ENCODE data around the gene LSAMP.

The LSAMP gene

DNA sequence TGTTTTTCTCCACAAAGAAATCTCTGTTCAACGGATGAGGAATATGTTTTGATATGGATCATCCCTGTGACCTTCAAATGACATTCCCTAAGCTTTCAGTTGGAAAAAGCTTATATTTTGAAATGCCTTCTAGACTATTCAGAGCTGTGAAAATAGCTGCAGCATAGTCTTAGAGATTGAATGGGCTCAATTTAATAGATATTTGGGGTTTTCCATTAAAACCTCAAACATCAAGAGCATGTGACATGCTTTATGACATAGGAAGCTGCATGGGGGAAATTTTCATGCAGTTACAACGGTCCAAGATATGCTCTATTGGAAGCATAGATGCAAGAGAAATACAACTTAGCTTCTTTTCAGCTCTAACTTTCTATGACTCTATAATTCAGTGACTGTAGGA, 102.8 kb downstream of the LSAMP start:
- Histone ChIP-seq H3K27ac (no peak overlapping the region), H3K27me3 (no peaks in the 10 kb centered on the region), H3K4me1 (ENCODE audit: control insufficient read depth in 1 of 2, insufficient read depth in 1 of 2, low read depth in 1 of 2, low read length in 1 of 2) (no peaks in the 10 kb centered on the region), H3K9me3 (no peaks in the 10 kb centered on the region), H3K36me3 (no peaks in the 10 kb centered on the region), H3K4me3 (ENCODE audit: low read depth in 1 of 2, low read length in 1 of 2) (no peak overlapping the region)
- TF ChIP-seq, protein P1, sequence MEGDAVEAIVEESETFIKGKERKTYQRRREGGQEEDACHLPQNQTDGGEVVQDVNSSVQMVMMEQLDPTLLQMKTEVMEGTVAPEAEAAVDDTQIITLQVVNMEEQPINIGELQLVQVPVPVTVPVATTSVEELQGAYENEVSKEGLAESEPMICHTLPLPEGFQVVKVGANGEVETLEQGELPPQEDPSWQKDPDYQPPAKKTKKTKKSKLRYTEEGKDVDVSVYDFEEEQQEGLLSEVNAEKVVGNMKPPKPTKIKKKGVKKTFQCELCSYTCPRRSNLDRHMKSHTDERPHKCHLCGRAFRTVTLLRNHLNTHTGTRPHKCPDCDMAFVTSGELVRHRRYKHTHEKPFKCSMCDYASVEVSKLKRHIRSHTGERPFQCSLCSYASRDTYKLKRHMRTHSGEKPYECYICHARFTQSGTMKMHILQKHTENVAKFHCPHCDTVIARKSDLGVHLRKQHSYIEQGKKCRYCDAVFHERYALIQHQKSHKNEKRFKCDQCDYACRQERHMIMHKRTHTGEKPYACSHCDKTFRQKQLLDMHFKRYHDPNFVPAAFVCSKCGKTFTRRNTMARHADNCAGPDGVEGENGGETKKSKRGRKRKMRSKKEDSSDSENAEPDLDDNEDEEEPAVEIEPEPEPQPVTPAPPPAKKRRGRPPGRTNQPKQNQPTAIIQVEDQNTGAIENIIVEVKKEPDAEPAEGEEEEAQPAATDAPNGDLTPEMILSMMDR (IDR thresholded peaks at IDR 0.05), result no peak

DNA sequence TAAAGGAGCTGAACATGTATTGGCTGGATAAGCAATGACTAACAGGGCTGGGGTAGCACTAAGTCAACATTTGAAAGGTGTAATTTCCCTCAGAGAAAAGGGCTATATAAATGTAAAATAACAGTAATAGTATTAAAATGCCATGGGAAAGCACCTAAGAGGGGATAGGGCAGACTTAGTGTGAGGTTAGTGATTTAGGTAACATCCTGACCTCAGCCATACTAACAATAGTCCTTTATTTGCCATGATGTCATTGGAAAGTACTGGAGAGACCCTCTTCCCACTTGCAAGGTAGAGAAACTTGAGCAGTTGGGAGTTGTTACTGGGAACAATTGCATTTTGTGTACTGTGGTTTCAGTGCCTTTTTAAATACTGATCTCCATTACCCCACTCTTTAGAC, 103.4 kb downstream of the LSAMP start:
- Histone ChIP-seq H3K36me3 (no peaks in the 10 kb centered on the region), H3K27ac (no peak overlapping the region), H3K4me3 (ENCODE audit: low read depth in 1 of 2, low read length in 1 of 2) (no peak overlapping the region), H3K27me3 (no peaks in the 10 kb centered on the region), H3K4me1 (ENCODE audit: control insufficient read depth in 1 of 2, insufficient read depth in 1 of 2, low read depth in 1 of 2, low read length in 1 of 2) (no peaks in the 10 kb centered on the region), H3K9me3 (no peaks in the 10 kb centered on the region)
- TF ChIP-seq, protein P1 (IDR thresholded peaks at IDR 0.05), result no peak

DNA sequence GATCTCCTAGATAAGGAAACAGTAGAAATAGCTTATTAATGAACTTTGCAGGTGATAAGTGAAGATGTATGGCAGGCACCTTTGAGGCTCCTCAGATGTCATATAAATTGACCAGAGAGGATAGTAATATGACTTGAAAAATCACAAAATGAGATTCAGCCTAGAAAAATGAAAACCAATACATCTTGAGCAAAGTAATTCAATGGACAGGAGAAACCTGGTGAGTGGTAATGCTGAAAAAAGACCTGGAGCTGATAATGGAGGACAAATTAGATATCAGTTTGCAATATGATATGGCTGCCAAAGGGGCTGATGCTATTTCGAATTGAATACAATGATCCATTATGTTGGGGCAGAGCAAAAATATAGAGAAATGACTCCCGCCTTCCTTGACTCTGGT, 103.9 kb downstream of the LSAMP start:
- TF ChIP-seq, protein P1 (IDR thresholded peaks at IDR 0.05), result no peak
- Histone ChIP-seq H3K27ac (no peak overlapping the region), H3K4me1 (ENCODE audit: control insufficient read depth in 1 of 2, insufficient read depth in 1 of 2, low read depth in 1 of 2, low read length in 1 of 2) (no peaks in the 10 kb centered on the region), H3K27me3 (no peaks in the 10 kb centered on the region), H3K4me3 (ENCODE audit: low read depth in 1 of 2, low read length in 1 of 2) (no peak overlapping the region), H3K36me3 (no peaks in the 10 kb centered on the region), H3K9me3 (no peaks in the 10 kb centered on the region)

DNA sequence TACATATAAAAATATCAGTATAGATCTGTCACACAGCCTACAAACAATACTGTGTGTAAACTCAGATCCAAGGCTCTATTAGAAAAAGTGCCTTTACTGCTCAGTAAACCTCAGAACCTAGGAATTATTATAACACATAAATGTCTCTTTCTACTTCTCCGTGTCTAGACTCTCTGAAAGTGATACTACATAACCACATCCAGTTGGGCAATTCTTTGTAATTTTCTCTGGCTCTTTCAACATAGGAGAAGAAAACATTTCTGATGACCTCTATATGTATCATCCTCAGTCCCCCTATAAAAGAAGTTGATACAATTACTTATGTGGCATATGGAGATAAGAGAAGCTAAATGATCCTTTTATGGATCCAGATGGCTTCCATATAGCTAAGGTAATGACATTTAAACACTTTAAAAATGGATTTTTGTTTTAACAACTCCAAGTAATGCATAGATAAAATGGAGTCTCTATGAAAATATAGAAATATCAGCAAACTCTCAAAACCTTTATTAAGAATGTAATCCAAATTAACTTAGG, 104.5 kb downstream of the LSAMP start:
- Histone ChIP-seq H3K9me3 (no peaks in the 10 kb centered on the region), H3K4me3 (ENCODE audit: low read depth in 1 of 2, low read length in 1 of 2) (no peak overlapping the region), H3K4me1 (ENCODE audit: control insufficient read depth in 1 of 2, insufficient read depth in 1 of 2, low read depth in 1 of 2, low read length in 1 of 2) (no peaks in the 10 kb centered on the region), H3K27ac (no peak overlapping the region), H3K36me3 (no peaks in the 10 kb centered on the region), H3K27me3 (no peaks in the 10 kb centered on the region)
- TF ChIP-seq, protein P1 (IDR thresholded peaks at IDR 0.05), result no peak

DNA sequence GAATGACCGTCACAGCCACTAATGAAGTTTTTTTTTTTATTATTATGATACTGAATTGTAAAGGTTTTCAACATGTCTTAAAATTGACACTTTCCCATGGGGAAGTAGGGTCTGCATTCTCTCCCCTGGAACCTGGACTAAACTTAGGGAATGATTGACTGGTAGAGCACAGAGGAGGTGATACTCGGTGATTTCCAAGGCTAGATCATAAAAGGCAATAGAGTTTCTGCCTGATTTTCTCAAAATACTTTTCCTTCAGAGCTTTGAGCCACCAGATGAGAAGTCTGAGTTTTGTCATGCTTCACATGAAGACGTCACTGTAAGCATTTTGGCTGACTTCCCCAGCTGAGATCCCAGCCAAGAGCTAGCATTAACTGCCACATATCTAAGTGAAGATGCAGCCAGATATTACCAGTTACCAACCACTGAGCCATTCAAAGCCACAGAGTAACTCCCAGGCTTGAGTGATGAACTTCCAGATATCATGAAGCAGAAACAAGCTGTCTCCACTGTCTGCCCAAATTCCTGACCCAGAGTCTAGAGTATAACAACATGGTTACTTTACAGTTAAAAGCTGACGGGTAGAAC, 105.8 kb downstream of the LSAMP start:
- H3K36me3 ChIP-seq, result no peaks in the 10 kb centered on the region
- no peak overlapping the region for H3K27ac ChIP-seq
- H3K4me3 ChIP-seq (ENCODE audit: low read depth in 1 of 2, low read length in 1 of 2), result no peak overlapping the region
- H3K27me3 ChIP-seq, result no peaks in the 10 kb centered on the region
- H3K4me1 ChIP-seq (ENCODE audit: control insufficient read depth in 1 of 2, insufficient read depth in 1 of 2, low read depth in 1 of 2, low read length in 1 of 2), result no peaks in the 10 kb centered on the region
- TF ChIP-seq, protein P1 (IDR thresholded peaks at IDR 0.05), result no peak
- H3K9me3 ChIP-seq, result no peaks in the 10 kb centered on the region
